Cardiac fibroblast (primary cell): Measurements from ENCODE around the gene RPS26.

Source experiments
- DNase-seq, 2 donors: peaks; one replicate each; pipeline versions ENCODE4 v3.0.0 to v3.0.0-alpha.2; 2010; ENCODE audit warnings: low read depth in 2 of 2
- H3K4me3 ChIP-seq, 2 donors: replicated peaks in 1 of 2; 1 replicate in 1 of 2; 2 replicates in 1 of 2; pipeline ENCODE4 v1.5.1; 2011; ENCODE audit warnings: low read depth in 2 of 2, low read length in 2 of 2, mild to moderate bottlenecking in 2 of 2, moderate library complexity in 1 of 2
- TF ChIP-seq, protein P1 (sequence below): IDR thresholded peaks from one replicate; pipeline ENCODE4 v1.5.1; 2011; ENCODE audit warnings: low read depth, mild to moderate bottlenecking, low read length, inconsistent platforms

RPS26 gene

DNA sequence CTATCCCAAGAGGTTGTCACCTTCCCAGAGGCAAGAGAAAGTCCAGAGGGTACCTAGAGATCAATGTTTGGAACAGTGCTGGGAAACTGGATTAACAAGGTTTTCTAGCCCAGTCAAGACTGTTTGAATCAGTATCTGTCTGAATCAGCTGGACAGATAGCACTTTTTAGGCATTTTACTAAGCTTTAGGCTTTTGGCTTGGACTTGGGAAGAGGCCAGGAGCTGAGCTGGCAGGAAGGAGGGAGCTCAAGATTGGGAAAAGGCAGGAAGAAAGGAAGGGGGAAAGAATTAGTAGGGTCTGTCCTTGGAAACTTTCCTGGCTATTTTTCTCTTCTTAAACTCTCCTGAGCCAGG is 12.6 kb upstream of the RPS26 start:
- DNase-seq: peak; percentile 51 to 75
- TF ChIP-seq, protein P1, sequence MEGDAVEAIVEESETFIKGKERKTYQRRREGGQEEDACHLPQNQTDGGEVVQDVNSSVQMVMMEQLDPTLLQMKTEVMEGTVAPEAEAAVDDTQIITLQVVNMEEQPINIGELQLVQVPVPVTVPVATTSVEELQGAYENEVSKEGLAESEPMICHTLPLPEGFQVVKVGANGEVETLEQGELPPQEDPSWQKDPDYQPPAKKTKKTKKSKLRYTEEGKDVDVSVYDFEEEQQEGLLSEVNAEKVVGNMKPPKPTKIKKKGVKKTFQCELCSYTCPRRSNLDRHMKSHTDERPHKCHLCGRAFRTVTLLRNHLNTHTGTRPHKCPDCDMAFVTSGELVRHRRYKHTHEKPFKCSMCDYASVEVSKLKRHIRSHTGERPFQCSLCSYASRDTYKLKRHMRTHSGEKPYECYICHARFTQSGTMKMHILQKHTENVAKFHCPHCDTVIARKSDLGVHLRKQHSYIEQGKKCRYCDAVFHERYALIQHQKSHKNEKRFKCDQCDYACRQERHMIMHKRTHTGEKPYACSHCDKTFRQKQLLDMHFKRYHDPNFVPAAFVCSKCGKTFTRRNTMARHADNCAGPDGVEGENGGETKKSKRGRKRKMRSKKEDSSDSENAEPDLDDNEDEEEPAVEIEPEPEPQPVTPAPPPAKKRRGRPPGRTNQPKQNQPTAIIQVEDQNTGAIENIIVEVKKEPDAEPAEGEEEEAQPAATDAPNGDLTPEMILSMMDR: no peak
- no peak overlapping the region for H3K4me3 ChIP-seq

DNA sequence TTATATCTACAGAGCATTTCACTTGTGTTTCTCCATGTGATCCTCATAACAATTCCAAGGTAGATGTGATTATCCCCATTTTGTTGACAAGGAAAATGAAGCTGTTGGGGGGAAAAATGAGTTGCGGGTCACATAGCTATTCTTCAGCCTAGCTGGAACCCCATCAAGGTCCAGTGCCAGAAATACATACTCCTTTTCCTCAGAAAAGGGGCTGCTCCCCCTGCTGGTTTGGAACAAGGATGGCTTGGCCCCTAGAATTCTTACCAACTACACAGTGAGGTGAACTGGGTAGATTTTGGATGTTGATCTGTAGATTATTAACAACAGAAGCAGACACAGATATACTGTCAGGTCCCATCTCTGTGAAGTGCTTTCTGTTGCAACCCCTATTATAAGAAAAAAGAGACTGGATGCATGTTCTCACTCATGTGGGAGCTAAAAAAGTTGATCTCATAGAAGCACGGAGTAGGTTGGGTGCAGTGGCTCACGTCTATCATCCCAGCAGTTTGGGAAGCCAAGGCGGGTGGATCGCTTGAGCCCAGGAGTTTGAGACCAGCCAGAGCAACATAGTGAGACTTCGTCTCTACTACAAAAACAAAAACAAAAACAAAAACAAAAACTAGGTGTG is 11.9 kb upstream of the RPS26 start:
- H3K4me3 ChIP-seq: no peak overlapping the region
- TF ChIP-seq, protein P1: peak; percentile 83
- DNase-seq: peak; percentile 74 to 84

DNA sequence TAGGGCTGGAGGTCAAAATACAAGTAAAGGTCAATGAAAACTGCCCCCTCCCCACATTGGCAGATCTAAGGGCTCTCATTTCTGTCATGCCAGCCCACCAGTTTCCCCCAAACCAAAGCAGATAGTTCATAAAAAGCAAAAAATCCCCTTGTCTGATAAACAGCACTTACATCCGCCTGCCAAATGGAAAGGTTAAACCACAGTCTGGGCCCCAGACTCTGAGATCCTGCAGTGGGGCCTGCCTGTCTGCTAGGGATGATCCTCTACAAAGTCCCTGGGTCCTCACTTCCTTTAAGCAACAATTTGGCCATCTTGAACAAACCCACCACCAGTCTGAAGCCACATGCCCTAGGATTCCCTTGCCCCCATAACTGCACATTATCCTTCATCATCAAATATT is 9.7 kb upstream of the RPS26 start:
- DNase-seq: no peak
- TF ChIP-seq, protein P1: no peak
- H3K4me3 ChIP-seq: no peak overlapping the region

DNA sequence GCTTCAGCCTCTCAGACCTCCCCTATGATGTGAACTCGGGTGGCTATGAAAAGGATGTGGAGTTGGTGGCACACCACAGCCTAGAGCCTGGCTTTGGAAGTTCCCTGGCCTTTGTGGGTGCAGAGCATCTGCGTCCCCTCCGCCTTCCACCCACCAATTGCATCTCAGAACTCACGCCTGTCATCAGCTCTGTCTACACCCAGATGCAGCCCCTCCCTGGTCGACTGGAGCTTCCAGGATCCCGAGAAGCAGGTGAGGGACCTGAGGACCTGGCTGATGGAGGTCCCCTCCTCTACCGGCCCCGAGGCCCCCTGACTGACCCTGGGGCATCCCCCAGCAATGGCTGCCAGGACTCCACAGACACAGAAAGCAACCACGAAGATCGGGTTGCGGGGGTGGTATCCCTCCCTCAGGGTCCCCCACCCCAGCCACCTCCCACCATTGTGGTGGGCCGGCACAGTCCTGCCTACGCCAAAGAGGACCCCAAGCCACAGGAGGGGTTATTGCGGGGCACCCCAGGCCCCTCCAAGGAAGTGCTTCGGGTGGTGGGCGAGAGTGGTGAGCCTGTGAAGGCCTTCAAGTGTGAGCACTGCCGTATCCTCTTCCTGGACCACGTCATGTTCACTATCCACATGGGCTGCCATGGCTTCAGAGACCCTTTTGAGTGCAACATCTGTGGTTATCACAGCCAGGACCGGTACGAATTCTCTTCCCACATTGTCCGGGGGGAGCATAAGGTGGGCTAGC is 7.0 kb upstream of the RPS26 start:
- H3K4me3 ChIP-seq: no peak overlapping the region
- TF ChIP-seq, protein P1: no peak
- DNase-seq: no peak

DNA sequence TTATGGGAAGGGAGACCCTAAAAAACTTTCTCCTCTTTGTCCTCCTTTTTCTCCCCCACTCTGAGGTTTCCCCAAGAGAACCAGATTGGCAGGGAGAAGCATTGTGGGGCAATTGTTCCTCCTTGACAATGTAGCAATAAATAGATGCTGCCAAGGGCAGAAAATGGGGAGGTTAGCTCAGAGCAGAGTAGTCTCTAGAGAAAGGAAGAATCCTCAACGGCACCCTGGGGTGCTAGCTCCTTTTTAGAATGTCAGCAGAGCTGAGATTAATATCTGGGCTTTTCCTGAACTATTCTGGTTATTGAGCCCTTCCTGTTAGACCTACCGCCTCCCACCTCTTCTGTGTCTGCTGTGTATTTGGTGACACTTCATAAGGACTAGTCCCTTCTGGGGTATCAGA is 4.6 kb upstream of the RPS26 start:
- no peak for DNase-seq

DNA sequence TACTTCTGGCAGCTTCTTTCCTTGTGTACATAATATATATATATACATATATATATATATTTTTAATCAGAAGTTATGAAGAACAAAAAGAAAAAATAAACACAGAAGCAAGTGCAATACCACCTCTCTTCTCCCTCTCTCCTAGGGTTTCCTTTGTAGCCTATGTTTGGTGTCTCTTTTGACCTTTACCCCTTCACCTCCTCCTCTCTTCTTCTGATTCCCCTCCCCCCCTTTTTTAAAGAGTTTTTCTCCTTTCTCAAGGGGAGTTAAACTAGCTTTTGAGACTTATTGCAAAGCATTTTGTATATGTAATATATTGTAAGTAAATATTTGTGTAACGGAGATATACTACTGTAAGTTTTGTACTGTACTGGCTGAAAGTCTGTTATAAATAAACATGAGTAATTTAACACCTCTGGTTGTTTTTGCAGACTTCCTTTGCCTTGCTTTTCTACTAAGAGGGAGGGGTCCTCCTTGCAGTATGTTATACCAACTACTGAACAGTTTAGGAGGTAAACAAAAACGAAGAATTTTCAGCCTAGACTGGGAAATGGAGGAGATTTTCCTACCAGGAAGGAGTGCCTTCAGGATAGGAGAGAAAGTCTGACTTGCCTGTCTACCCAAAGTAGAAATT is 3.6 kb upstream of the RPS26 start:
- TF ChIP-seq, protein P1: no peak
- no peak for DNase-seq
- no peak overlapping the region for H3K4me3 ChIP-seq

More for the DNA sequence above, 4.6 kb upstream of the RPS26 start:
- H3K4me3 ChIP-seq: no peak overlapping the region
- TF ChIP-seq, protein P1: no peak
